ENCODE measurements around the gene WASF3. TPM values are rescaled to one million over a fixed set of nuclear protein-coding genes. Genes with fewer than 3 reads are reported as not detected.

The WASF3 gene
- total RNA-seq, 1 experiment from 2014 or later: 3.4 TPM

DNA sequence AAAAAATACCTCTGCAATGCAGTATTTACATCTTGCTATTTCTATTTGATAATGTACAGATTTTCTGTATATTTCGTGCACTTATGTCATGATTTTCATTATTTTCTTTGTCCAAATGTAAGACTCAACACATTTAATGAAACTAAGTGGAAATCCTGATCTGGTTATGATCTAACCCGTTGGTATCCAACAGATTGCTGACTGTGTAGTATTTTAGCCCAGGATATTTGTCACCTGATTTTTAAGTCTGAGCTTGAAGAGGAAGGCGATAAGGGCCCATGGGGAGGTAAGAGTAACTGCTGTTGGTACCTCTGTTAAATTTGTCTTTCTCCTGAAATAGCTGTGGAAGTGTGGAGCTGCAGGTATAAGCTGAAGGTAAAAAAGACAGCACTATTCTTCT is 45.3 kb downstream of the WASF3 start:
- no peak overlapping the region for H3K4me3 ChIP-seq (replicated peaks in 1 of 2; ENCODE audit: low read depth in 1 of 2, low read length in 2 of 2)
- CTCF ChIA-PET: no interaction called here

GRCh38 chr13:26604784-26605545 is 47.5 kb downstream of the WASF3 start:
- Histone ChIP-seq H3K27ac (ENCODE audit: low read depth, low read length) (no peak overlapping the region), H2AFZ (ENCODE audit: low read depth, low read length, poor library complexity, severe bottlenecking) (no peak overlapping the region), H3K27me3 (ENCODE audit: insufficient read depth, low read length) (peaks cover 24% of the 10 kb centered on the region), H4K20me1 (ENCODE audit: insufficient read depth) (no peaks in the 10 kb centered on the region), H3K79me2 (ENCODE audit: insufficient read depth, low read length) (no peaks in the 10 kb centered on the region), H3K9ac (ENCODE audit: low read length) (no peak overlapping the region), H3K9me2 (ENCODE audit: insufficient read depth) (no peaks in the 10 kb centered on the region), H3K36me3 (ENCODE audit: control insufficient read depth in 1 of 2, insufficient read depth in 2 of 2, low read length in 2 of 2) (no peaks in the 10 kb centered on the region), H3K4me2 (ENCODE audit: low read length) (no peak overlapping the region), H3K4me1 (ENCODE audit: control insufficient read depth in 1 of 2, insufficient read depth in 2 of 2, low read length in 2 of 2) (no peaks in the 10 kb centered on the region), H3K4me3 (replicated peaks in 1 of 2; ENCODE audit: low read depth in 1 of 2, low read length in 2 of 2) (no peak overlapping the region), H3K9me3 (ENCODE audit: control insufficient read depth in 1 of 2, insufficient read depth in 1 of 2, low read depth in 1 of 2, low read length in 2 of 2) (no peaks in the 10 kb centered on the region)
- intact Hi-C loops (cut with micrococcal nuclease): loop anchor here (5.0 kb wide), 1 partner anchor 423 kb away; no protein-coding TSS in a partner anchor
- ATAC-seq (no peak), DNase-seq (ENCODE audit: low read depth, low spot score) (no peak)
- TF ChIP-seq CEBPB (IDR thresholded peaks at IDR 0.05; ENCODE audit: low read depth) (no peak), YY1 (IDR thresholded peaks at IDR 0.05; ENCODE audit: extremely low read depth, insufficient replicate concordance, low read depth, low read length) (no peak), TCF7L2 (IDR thresholded peaks at IDR 0.05; ENCODE audit: borderline replicate concordance, extremely low read depth, insufficient read depth, insufficient read length) (no peak), SP1 (IDR thresholded peaks at IDR 0.05; ENCODE audit: low read depth) (no peak), CTCF (IDR thresholded peaks at IDR 0.05 in 2 of 3, conservative IDR thresholded peaks at IDR 0.05 in 1 of 3; ENCODE audit: borderline replicate concordance in 1 of 3, insufficient read depth in 1 of 3, low read depth in 2 of 3, low read length in 2 of 3) (no peak), CBX3 (IDR thresholded peaks at IDR 0.05; ENCODE audit: low read depth) (no peak), MAX (IDR thresholded peaks at IDR 0.05) (no peak), ZFX (IDR thresholded peaks at IDR 0.05) (no peak), RAD21 (IDR thresholded peaks at IDR 0.05; ENCODE audit: low read depth) (no peak), JUND (IDR thresholded peaks at IDR 0.05) (no peak), FOSL1 (IDR thresholded peaks at IDR 0.05; ENCODE audit: low read depth) (no peak)
- TF ChIP-seq, protein P1, sequence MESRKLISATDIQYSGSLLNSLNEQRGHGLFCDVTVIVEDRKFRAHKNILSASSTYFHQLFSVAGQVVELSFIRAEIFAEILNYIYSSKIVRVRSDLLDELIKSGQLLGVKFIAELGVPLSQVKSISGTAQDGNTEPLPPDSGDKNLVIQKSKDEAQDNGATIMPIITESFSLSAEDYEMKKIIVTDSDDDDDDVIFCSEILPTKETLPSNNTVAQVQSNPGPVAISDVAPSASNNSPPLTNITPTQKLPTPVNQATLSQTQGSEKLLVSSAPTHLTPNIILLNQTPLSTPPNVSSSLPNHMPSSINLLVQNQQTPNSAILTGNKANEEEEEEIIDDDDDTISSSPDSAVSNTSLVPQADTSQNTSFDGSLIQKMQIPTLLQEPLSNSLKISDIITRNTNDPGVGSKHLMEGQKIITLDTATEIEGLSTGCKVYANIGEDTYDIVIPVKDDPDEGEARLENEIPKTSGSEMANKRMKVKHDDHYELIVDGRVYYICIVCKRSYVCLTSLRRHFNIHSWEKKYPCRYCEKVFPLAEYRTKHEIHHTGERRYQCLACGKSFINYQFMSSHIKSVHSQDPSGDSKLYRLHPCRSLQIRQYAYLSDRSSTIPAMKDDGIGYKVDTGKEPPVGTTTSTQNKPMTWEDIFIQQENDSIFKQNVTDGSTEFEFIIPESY (IDR thresholded peaks at IDR 0.05; ENCODE audit: extremely low read depth, insufficient replicate concordance, low read length): no peak
- ChIA-PET POLR2A (no interaction called here), RAD21 (ENCODE audit: low non-redundant PET in 1 of 2, low total read pairs in 2 of 2, uncharacterized antibody in 2 of 2, unreplicated experiment in 2 of 2) (interaction anchor here in 1 of 2 experiments (1.4 kb wide), 1 partner anchor 420 kb away, joined by 3 read pairs; no protein-coding TSS in a partner anchor), CTCF (interaction anchor here (1.2 to 2.2 kb wide), 4 partner anchors 10 to 420 kb away, joined by 5 to 26 read pairs (median 8); no protein-coding TSS in a partner anchor)
- BruUV-seq (replicated peaks): no TSS peak

More for the DNA sequence above, 45.3 kb downstream of the WASF3 start:
- Histone ChIP-seq H3K9me2 (ENCODE audit: insufficient read depth) (no peaks in the 10 kb centered on the region), H3K4me2 (ENCODE audit: low read length) (no peak overlapping the region), H3K9me3 (ENCODE audit: control insufficient read depth in 1 of 2, insufficient read depth in 1 of 2, low read depth in 1 of 2, low read length in 2 of 2) (no peaks in the 10 kb centered on the region), H3K27me3 (ENCODE audit: insufficient read depth, low read length) (peaks cover 24% of the 10 kb centered on the region), H3K36me3 (ENCODE audit: control insufficient read depth in 1 of 2, insufficient read depth in 2 of 2, low read length in 2 of 2) (no peaks in the 10 kb centered on the region), H2AFZ (ENCODE audit: low read depth, low read length, poor library complexity, severe bottlenecking) (no peak overlapping the region), H3K79me2 (ENCODE audit: insufficient read depth, low read length) (no peaks in the 10 kb centered on the region), H3K27ac (ENCODE audit: low read depth, low read length) (no peak overlapping the region), H3K4me1 (ENCODE audit: control insufficient read depth in 1 of 2, insufficient read depth in 2 of 2, low read length in 2 of 2) (no peaks in the 10 kb centered on the region), H4K20me1 (ENCODE audit: insufficient read depth) (no peaks in the 10 kb centered on the region), H3K9ac (ENCODE audit: low read length) (no peak overlapping the region)
- TF ChIP-seq CEBPB (IDR thresholded peaks at IDR 0.05; ENCODE audit: low read depth) (no peak), SRF (IDR thresholded peaks at IDR 0.05; ENCODE audit: low read depth) (no peak), SIN3A (IDR thresholded peaks at IDR 0.05; ENCODE audit: low read depth) (no peak), ELF1 (IDR thresholded peaks at IDR 0.05; ENCODE audit: borderline replicate concordance, low read depth) (no peak), JUND (IDR thresholded peaks at IDR 0.05) (no peak), ZNF274 (IDR thresholded peaks at IDR 0.05; ENCODE audit: low read depth, low read length) (no peak), EZH2 (IDR thresholded peaks at IDR 0.05) (no peak)
- TF ChIP-seq, protein P2, sequence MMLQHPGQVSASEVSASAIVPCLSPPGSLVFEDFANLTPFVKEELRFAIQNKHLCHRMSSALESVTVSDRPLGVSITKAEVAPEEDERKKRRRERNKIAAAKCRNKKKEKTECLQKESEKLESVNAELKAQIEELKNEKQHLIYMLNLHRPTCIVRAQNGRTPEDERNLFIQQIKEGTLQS (IDR thresholded peaks at IDR 0.05): no peak
- no peak for ATAC-seq
- DNase-seq (ENCODE audit: low read depth, low spot score): no peak
- intact Hi-C loops (cut with micrococcal nuclease): no loop called here
- no TSS peak for BruUV-seq (replicated peaks)
- ChIA-PET POLR2A (no interaction called here), RAD21 (ENCODE audit: low non-redundant PET in 1 of 2, low total read pairs in 2 of 2, uncharacterized antibody in 2 of 2, unreplicated experiment in 2 of 2) (no interaction called here)
